Activated CD8-positive, alpha-beta T cell treated with anti-CD3 and anti-CD28 coated beads for 36 hours (primary cell): ENCODE results near the gene LRRC38. TPM values are rescaled to one million over a fixed set of nuclear protein-coding genes. Genes with fewer than 3 reads are reported as not detected.
"Not testable (repeated sequence)": the region's sequence is repeated elsewhere in the genome, so short reads cannot be mapped to it uniquely, and the experiment has no call there.

Experiments used
- ATAC-seq: fragments of 200-7000 bp; cut with Tn5 transposase; one replicate; pipeline ENCODE4 v1.10.0; 2021; ENCODE audit warnings: mild to moderate bottlenecking, moderate library complexity
- CTCF ChIA-PET: fragments of 350-600 bp; sonication (Branson Sonifier 250); formaldehyde crosslinking; loops from one replicate; lab custom pipeline; 2021; ENCODE audit warnings: antibody characterized with exemption; lab: Charles Lee
- POLR2A ChIA-PET: fragments of 350-600 bp; sonication (Branson Sonifier 250); formaldehyde crosslinking; loops from one replicate; lab custom pipeline; 2021; ENCODE audit warnings: antibody characterized with exemption; lab: Charles Lee
- DNase-seq: peaks from one replicate; pipeline ENCODE4 v3.0.0-alpha.2; 2020
- H3K27ac Mint-ChIP-seq: one replicate; pipeline ENCODE4 v1.8.0; 2021; ENCODE audit warnings: mild to moderate bottlenecking, mixed read lengths
- H3K27me3 Mint-ChIP-seq: one replicate; pipeline ENCODE4 v1.8.0; 2021; ENCODE audit warnings: mixed read lengths
- H3K36me3 Mint-ChIP-seq: one replicate; pipeline ENCODE4 v1.8.0; 2021; ENCODE audit warnings: low read depth, mixed read lengths
- H3K4me1 Mint-ChIP-seq: one replicate; pipeline ENCODE4 v1.8.0; 2021; ENCODE audit warnings: low read depth, mixed read lengths
- H3K4me3 Mint-ChIP-seq: one replicate; pipeline ENCODE4 v1.8.0; 2021; ENCODE audit warnings: mild to moderate bottlenecking, moderate library complexity, mixed read lengths
- H3K9me3 Mint-ChIP-seq: one replicate; pipeline ENCODE4 v1.8.0; 2021; ENCODE audit warnings: mixed read lengths
- intact Hi-C: fragments of 100-400 bp; cut with micrococcal nuclease; formaldehyde crosslinking; loops from one replicate; pipeline ENCODE4 v1.10.0; 2022
- total RNA-seq, 2 experiments: library from RNA; stranded (reverse); gene quantifications; one replicate each; pipeline ENCODE4 v1.2.3, GENCODE V29; 2021
- TF ChIP-seq, protein P1 (sequence below): fragments of 200-600 bp; IDR thresholded peaks from one replicate; pipeline ENCODE4 v1.8.0; 2022; ENCODE audit warnings: antibody characterized with exemption, mild to moderate bottlenecking

LRRC38 gene, protein sequence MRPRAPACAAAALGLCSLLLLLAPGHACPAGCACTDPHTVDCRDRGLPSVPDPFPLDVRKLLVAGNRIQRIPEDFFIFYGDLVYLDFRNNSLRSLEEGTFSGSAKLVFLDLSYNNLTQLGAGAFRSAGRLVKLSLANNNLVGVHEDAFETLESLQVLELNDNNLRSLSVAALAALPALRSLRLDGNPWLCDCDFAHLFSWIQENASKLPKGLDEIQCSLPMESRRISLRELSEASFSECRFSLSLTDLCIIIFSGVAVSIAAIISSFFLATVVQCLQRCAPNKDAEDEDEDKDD
- not detected for total RNA-seq

DNA sequence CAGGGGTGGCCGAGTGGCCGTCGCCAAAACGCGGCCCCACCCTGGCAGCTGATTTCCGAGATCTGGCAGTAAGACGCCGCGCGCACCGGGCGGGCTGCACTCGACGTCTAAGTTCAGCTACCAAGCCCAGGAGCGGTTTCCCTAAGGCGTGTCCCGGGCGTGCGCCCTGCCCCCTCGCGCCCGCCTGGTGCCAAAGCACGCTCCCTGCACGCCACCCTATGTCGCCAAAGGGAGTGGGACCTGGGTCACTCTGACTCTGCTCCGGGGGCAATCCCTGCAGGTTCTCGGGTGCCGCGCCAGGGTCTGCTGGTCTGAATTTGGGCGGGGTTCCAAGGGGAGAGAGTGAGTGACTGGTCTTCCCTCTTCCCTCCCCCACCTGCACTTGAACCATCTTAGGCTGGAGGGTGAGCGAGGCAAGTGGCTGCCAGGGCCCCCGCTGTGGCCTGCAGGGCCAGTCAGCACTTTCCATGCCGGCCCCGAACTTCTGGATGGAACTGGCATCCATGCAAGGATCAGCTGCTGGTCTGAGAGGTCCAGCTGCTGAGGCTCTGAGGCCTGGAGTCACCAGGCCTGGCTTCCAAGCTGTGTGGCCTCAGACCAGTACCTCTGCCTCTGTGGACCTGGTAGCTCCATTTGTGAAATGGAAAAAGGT, at the start of gene LRRC38:
LRRC38 (minus strand) TSS at position 109 of the 652 bp plus-strand sequence. CDS start 410 bp downstream, outside the sequence.
- ATAC-seq (no peak), DNase-seq (peak; percentile 33)
- no peak within 1 kb of the TSS for H3K27ac Mint-ChIP-seq
- peaks cover 1% of the 10 kb centered on the region for H3K4me1 Mint-ChIP-seq
- H3K9me3 Mint-ChIP-seq: peaks cover 1% of the 10 kb centered on the region
- peaks cover 28% of the 10 kb centered on the region for H3K27me3 Mint-ChIP-seq
- TF ChIP-seq, protein P1, sequence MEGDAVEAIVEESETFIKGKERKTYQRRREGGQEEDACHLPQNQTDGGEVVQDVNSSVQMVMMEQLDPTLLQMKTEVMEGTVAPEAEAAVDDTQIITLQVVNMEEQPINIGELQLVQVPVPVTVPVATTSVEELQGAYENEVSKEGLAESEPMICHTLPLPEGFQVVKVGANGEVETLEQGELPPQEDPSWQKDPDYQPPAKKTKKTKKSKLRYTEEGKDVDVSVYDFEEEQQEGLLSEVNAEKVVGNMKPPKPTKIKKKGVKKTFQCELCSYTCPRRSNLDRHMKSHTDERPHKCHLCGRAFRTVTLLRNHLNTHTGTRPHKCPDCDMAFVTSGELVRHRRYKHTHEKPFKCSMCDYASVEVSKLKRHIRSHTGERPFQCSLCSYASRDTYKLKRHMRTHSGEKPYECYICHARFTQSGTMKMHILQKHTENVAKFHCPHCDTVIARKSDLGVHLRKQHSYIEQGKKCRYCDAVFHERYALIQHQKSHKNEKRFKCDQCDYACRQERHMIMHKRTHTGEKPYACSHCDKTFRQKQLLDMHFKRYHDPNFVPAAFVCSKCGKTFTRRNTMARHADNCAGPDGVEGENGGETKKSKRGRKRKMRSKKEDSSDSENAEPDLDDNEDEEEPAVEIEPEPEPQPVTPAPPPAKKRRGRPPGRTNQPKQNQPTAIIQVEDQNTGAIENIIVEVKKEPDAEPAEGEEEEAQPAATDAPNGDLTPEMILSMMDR: peak; percentile 23
- ChIA-PET CTCF (interaction anchor here (0.8 to 1.1 kb wide), 2 partner anchors 9 to 11 kb away, joined by 3 read pairs; no protein-coding TSS in a partner anchor), POLR2A (no interaction called here)
- no peaks in the 10 kb centered on the region for H3K36me3 Mint-ChIP-seq
- H3K4me3 Mint-ChIP-seq: no peak within 1 kb of the TSS
- intact Hi-C loops: no loop called here

DNA sequence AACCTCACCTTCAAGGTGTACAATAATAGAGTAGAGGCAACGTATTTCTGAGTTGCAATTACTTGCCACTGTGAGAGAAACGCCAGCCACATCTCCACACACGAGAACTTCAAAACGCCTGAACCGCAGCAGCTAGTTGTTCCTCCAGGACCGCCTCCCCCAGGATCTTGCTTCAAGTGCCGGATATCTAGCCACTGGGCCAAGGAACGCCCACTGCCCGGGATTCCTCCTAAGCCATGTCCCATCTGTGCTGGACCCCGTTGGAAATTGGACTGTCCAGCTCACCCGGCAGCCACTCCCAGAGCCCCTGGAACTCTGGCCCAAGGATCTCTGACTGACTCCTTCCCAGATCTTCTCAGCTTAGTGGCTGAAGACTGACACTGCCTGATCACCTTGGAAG, 49.2 kb upstream of the LRRC38 start:
- DNase-seq, H3K4me3 Mint-ChIP-seq, H3K36me3 Mint-ChIP-seq, intact Hi-C loops, ATAC-seq, CTCF ChIA-PET, H3K9me3 Mint-ChIP-seq, H3K4me1 Mint-ChIP-seq, H3K27ac Mint-ChIP-seq, H3K27me3 Mint-ChIP-seq: not testable (repeated sequence)
- POLR2A ChIA-PET: interaction anchor here (0.6 kb wide), 1 partner anchor 11 kb away, joined by 4 read pairs; no protein-coding TSS in a partner anchor

DNA sequence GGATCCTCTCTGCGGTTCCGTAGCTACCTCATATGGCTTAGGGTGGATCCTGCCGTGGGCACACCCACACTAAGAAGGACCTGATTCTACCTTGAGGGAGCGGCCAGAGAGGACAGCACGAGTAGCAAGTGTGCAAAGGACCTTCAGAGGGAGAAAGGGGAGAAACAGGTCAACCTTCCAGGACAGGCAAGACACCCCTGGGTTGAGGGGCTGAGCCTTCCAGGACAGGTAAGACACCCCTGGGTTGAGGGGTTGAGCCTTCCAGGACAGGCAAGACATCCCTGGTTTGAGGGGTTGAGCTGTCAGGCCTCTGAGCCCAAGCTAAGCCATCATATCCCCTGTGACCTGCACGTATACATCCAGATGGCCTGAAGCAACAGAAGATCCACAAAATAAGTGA, 46.7 kb upstream of the LRRC38 start:
- DNase-seq: no peak
- ChIA-PET POLR2A (no interaction called here), CTCF (no interaction called here)
- Mint-ChIP-seq H3K36me3 (no peaks in the 10 kb centered on the region), H3K27ac (no peak overlapping the region), H3K9me3 (no peaks in the 10 kb centered on the region), H3K4me3 (no peak overlapping the region), H3K4me1 (no peaks in the 10 kb centered on the region), H3K27me3 (peaks cover 2% of the 10 kb centered on the region)
- TF ChIP-seq, protein P1: no peak
- ATAC-seq: no peak
- intact Hi-C loops: no loop called here

DNA sequence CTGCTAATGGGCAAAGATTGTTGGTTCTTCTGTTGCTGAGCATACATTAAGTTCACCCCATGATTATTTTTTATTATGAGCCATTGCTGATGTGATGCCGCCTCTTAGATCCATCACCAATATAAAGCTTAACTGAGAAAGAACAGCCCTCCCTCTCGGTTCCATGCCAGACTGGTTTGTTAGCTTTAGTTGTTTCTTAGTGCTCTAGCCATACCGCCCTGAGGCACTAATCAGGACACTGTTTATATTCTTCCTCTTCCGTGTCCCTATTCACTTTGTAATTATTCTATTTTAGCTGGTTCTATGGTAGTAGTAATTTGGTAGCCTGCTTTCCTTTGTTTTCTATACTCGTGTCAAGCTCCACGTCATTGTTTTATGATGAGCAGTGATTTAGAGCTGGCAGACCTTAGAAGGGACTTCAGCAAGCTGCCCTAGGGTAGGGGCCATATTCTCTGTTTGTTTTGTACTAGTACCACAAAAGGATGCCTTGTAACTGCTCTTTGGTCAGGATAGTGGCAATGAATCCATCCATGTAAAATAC, 42.5 kb upstream of the LRRC38 start:
- H3K9me3 Mint-ChIP-seq: no peaks in the 10 kb centered on the region
- DNase-seq (no peak), ATAC-seq (no peak)
- intact Hi-C loops: no loop called here
- POLR2A ChIA-PET: no interaction called here
- H3K27ac Mint-ChIP-seq: no peak overlapping the region
- no peak overlapping the region for H3K4me3 Mint-ChIP-seq
- CTCF ChIA-PET: no interaction called here
- TF ChIP-seq, protein P1: no peak
- H3K4me1 Mint-ChIP-seq: no peaks in the 10 kb centered on the region
- H3K27me3 Mint-ChIP-seq: peaks cover 2% of the 10 kb centered on the region
- H3K36me3 Mint-ChIP-seq: no peaks in the 10 kb centered on the region

DNA sequence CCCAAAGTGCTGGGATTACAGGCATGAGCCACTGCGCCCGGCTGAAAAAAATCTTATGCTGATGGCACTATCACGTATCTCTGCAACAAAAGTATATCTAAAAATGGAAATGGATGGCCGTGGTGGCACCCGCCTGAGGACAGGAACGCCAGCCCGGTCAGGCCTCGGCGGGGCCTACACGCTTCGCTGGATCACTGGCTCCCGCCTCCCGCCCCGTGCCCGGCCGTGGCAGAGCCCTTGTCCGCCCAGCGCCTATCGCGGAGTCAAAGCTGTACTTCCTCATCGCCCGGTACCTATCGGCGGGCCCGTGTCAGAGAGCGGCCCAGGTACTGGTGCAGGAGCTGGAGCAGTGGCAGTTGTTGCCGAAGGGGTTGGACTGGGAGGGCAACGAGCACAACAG, 41.0 kb upstream of the LRRC38 start:
- intact Hi-C loops: no loop called here
- Mint-ChIP-seq H3K27me3 (peaks cover 2% of the 10 kb centered on the region), H3K9me3 (no peaks in the 10 kb centered on the region), H3K36me3 (no peaks in the 10 kb centered on the region), H3K27ac (no peak overlapping the region), H3K4me3 (no peak overlapping the region), H3K4me1 (no peaks in the 10 kb centered on the region)
- ChIA-PET POLR2A (no interaction called here), CTCF (no interaction called here)
- ATAC-seq: no peak
- TF ChIP-seq, protein P1: no peak
- DNase-seq: no peak
